ENCODE results near the gene INPP5B. TPM values are rescaled to one million over a fixed set of nuclear protein-coding genes. Genes with fewer than 3 reads are reported as not detected.

Gene INPP5B
- total and polyA plus RNA-seq, 2 of the 13 experiments (the other 11 are each of a cell fraction or from before 2014, with no cell fraction given) = 9.0 to 9.8 TPM

DNA sequence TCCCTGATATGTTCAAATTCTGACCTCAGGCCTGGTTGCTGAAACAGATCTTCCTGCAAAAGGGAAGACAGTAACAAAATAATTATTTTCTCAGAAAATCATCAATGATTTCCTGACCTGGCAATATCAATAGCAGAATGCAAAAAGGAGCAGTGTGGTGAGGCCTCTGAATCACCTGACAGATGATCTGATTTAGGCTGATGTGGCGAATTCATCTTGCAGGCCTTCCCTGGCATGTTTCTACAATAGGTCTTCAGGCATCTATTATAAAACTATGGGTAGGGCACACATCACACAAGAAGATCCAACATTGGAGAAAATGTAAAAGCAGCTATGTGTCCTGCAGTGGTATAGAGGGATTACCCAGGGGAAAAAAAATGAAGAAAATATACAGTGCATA lies 80.4 kb downstream of the INPP5B start (continued):
- TF ChIP-seq ZNF484 (CRISPR knock-in tag; IDR thresholded peaks at IDR 0.05; ENCODE audit: borderline replicate concordance, low read depth) = no peak
- no peak for TF ChIP-seq ZBTB7B (CRISPR knock-in tag; IDR thresholded peaks at IDR 0.05)
- TF ChIP-seq NR3C1 (CRISPR knock-in tag; IDR thresholded peaks at IDR 0.05) = no peak
- TF ChIP-seq, protein P1, sequence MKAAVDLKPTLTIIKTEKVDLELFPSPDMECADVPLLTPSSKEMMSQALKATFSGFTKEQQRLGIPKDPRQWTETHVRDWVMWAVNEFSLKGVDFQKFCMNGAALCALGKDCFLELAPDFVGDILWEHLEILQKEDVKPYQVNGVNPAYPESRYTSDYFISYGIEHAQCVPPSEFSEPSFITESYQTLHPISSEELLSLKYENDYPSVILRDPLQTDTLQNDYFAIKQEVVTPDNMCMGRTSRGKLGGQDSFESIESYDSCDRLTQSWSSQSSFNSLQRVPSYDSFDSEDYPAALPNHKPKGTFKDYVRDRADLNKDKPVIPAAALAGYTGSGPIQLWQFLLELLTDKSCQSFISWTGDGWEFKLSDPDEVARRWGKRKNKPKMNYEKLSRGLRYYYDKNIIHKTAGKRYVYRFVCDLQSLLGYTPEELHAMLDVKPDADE (CRISPR knock-in tag; IDR thresholded peaks at IDR 0.05) = no peak
- no peak for TF ChIP-seq PCBP2 (optimal IDR thresholded peaks at IDR 0.05; ENCODE audit: low read depth, low read length, poor library complexity, severe bottlenecking)
- TF ChIP-seq ZBTB21 (CRISPR knock-in tag; IDR thresholded peaks at IDR 0.05) = no peak
- TF ChIP-seq ZNF124 (CRISPR knock-in tag; IDR thresholded peaks at IDR 0.05) = no peak

DNA sequence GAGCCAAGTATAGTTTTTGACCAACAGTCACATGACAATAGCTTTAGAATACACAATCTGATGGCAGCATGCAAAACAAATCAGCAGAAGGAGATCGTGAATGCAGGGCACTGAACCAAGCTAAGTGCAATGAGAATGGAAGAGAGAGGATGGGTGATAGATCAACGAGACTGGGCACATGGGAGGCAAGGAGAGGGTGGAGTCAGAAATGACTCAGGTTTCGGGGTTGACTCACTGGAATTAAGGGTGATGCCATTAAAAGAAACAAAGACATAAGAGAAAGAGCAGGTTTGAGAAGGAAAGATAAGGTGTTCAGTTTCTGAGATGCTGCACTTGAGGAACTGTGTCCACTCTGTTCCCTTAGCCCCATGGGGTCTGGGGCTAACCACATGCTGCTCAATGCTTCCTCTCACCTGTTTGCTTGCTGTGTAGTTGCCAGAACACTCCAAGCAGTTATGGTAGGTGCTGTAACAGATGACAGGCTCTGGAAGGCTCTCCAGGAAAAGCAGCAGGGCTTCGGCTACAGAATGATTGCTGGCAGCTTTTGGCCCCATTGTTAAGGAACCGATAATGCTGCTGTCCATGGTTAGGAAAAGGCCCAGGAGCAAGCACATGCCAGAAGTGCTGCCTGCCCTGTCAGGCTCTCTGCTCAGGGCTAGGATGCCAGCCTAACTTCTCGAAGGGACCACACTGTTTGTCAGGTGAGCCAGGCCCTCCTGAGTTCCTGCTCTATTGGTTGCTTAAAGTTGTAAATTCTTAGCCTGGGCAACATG lies 81.3 kb downstream of the INPP5B start:
- Histone ChIP-seq H3K4me1 (ENCODE audit: insufficient read depth, low read length) (peaks cover 14% of the 10 kb centered on the region), H3K9ac (ENCODE audit: insufficient read depth, low read depth, low read length) (no peak overlapping the region), H4K20me1 (ENCODE audit: insufficient read depth, low read length) (no peaks in the 10 kb centered on the region), H3K4me2 (ENCODE audit: low read depth, low read length) (no peak overlapping the region), H3K27ac (ENCODE audit: extremely low read length, insufficient read depth, low read length) (no peak overlapping the region), H2AFZ (ENCODE audit: low read length) (no peak overlapping the region), H3K36me3 (replicated peaks in 1 of 2; ENCODE audit: control insufficient read depth in 1 of 2, insufficient read depth in 2 of 2, low read length in 2 of 2) (peaks cover 7 to 29% of the 10 kb centered on the region in 2 experiments; a peak in 4 of 5 replicates), H3K9me3 (ENCODE audit: low read length) (no peaks in the 10 kb centered on the region), H3K4me3 (replicated peaks in 1 of 3; ENCODE audit: insufficient read depth in 1 of 3, low read depth in 2 of 3, low read length in 3 of 3) (no peak overlapping the region), H3K79me2 (ENCODE audit: insufficient read depth, low read length) (no peaks in the 10 kb centered on the region), H3K27me3 (ENCODE audit: control insufficient read depth in 1 of 2, insufficient read depth in 2 of 2, low read length in 2 of 2) (no peaks in the 10 kb centered on the region; a peak in 1 of 5 replicates)
- WGBS (ENCODE audit: low lambda C conversion rate) = 95% methylated on average over 6 of the region's 6 CpGs
- DNase-seq (ENCODE audit: low spot score) = no peak
- intact Hi-C loops (cut with micrococcal nuclease; ENCODE audit: unreplicated experiment) = no loop called here
- POLR2A ChIA-PET = no interaction called here
- in situ Hi-C loops (cut with HindIII; ENCODE audit: extremely low pct_ligation_motif_present, low pct_unique_long_range_greater_than_20kb) = no loop called here
- TF ChIP-seq PHF5A (CRISPR knock-in tag; IDR thresholded peaks at IDR 0.05; ENCODE audit: low read depth, unreplicated experiment) (no peak), CCDC6 (CRISPR knock-in tag; IDR thresholded peaks at IDR 0.05) (no peak)
- BruUV-seq (replicated peaks) = no TSS peak
- CTCF ChIA-PET (ENCODE audit: low intra/inter-chr PET ratio, low total read pairs) = no interaction called here
- no peak for ATAC-seq
- no peak for FAIRE-seq
